GM18502 (cell line): ENCODE results near the gene PDLIM7.

Experiments
- ATAC-seq: cut with Tn5 transposase; IDR thresholded peaks from one replicate; pipeline ENCODE4 v1.9.1; 2021; ENCODE audit warnings: mild to moderate bottlenecking; ENCODE audit not compliant: unreplicated experiment, poor library complexity

The PDLIM7 gene

GRCh38 chr5:177508837-177509236 is 11.4 kb upstream of the PDLIM7 start:
- peak; percentile 34 for ATAC-seq

GRCh38 chr5:177508221-177508611 is 10.8 kb upstream of the PDLIM7 start:
- no peak for ATAC-seq

- ATAC-seq = no peak
Measured at GRCh38 chr5:177507596-177508220, 10.3 kb upstream of the PDLIM7 start.

- no peak for ATAC-seq
Measured at GRCh38 chr5:177507165-177507564, 9.8 kb upstream of the PDLIM7 start.

GRCh38 chr5:177505075-177505474 is 7.7 kb upstream of the PDLIM7 start:
- no peak for ATAC-seq

- no peak for ATAC-seq
Measured at GRCh38 chr5:177504086-177505056, 7.0 kb upstream of the PDLIM7 start.

- no peak for ATAC-seq
Measured at GRCh38 chr5:177503351-177504085, 6.1 kb upstream of the PDLIM7 start.

- ATAC-seq = no peak
Measured at GRCh38 chr5:177502886-177503285, 5.5 kb upstream of the PDLIM7 start.

- ATAC-seq = no peak
Measured at GRCh38 chr5:177501874-177502678, 4.7 kb upstream of the PDLIM7 start.

GRCh38 chr5:177500685-177501522 is 3.5 kb upstream of the PDLIM7 start:
- ATAC-seq = no peak

GRCh38 chr5:177499842-177500241 is 2.4 kb upstream of the PDLIM7 start:
- no peak for ATAC-seq

- ATAC-seq = peak; percentile 12
Measured at GRCh38 chr5:177498013-177498787, 796 bp upstream of the PDLIM7 start.

GRCh38 chr5:177496727-177497291 is 595 bp downstream of the PDLIM7 start:
- no peak for ATAC-seq

- no peak for ATAC-seq
Measured at GRCh38 chr5:177496070-177496726, 1.2 kb downstream of the PDLIM7 start.

GRCh38 chr5:177495243-177496060 is 2.0 kb downstream of the PDLIM7 start:
- no peak for ATAC-seq

- no peak for ATAC-seq
Measured at GRCh38 chr5:177494346-177495195, 2.8 kb downstream of the PDLIM7 start.
